Ramos (cell line): ENCODE data around the gene PTPRQ.

Experiments
- in situ Hi-C: fragments of 300-500 bp; cut with MboI; formaldehyde crosslinking; loops from one replicate; pipeline ENCODE4 v1.14.3; 2022; ENCODE audit warnings: low sequenced_read_pairs; ENCODE audit not compliant: unreplicated experiment

Gene PTPRQ

GRCh38 chr12:80539029-80539428, 95.0 kb downstream of the PTPRQ start:
- in situ Hi-C loops, result no loop called here

GRCh38 chr12:80549298-80549697, 105.3 kb downstream of the PTPRQ start:
- in situ Hi-C loops, result no loop called here

- in situ Hi-C loops, result no loop called here
These were observed 107.9 kb downstream of the PTPRQ start for GRCh38 chr12:80551897-80552296.

- in situ Hi-C loops, result no loop called here
These were observed 109.3 kb downstream of the PTPRQ start for GRCh38 chr12:80553316-80553715.

GRCh38 chr12:80556566-80556965, 112.5 kb downstream of the PTPRQ start:
- in situ Hi-C loops, result no loop called here

GRCh38 chr12:80559766-80560165, 115.7 kb downstream of the PTPRQ start:
- in situ Hi-C loops, result no loop called here

GRCh38 chr12:80565271-80565670, 121.2 kb downstream of the PTPRQ start:
- in situ Hi-C loops, result no loop called here

- in situ Hi-C loops, result no loop called here
These were observed 123.4 kb downstream of the PTPRQ start for GRCh38 chr12:80567401-80567800.

- in situ Hi-C loops, result no loop called here
These were observed 132.8 kb downstream of the PTPRQ start for GRCh38 chr12:80576641-80577418.

- in situ Hi-C loops, result no loop called here
These were observed 136.2 kb downstream of the PTPRQ start for GRCh38 chr12:80580254-80580653.

- in situ Hi-C loops, result no loop called here
These were observed 137.7 kb downstream of the PTPRQ start for GRCh38 chr12:80581783-80582182.

- in situ Hi-C loops, result no loop called here
These were observed 138.4 kb downstream of the PTPRQ start for GRCh38 chr12:80582431-80582830.

GRCh38 chr12:80589077-80589476, 145.0 kb downstream of the PTPRQ start:
- in situ Hi-C loops, result no loop called here

GRCh38 chr12:80590085-80590484, 146.1 kb downstream of the PTPRQ start:
- in situ Hi-C loops, result no loop called here

- in situ Hi-C loops, result no loop called here
These were observed 149.7 kb downstream of the PTPRQ start for GRCh38 chr12:80593766-80594165.

GRCh38 chr12:80596509-80596908, 152.5 kb downstream of the PTPRQ start:
- in situ Hi-C loops, result no loop called here

GRCh38 chr12:80598004-80598606, 154.1 kb downstream of the PTPRQ start:
- in situ Hi-C loops, result no loop called here

GRCh38 chr12:80602455-80602854, 158.4 kb downstream of the PTPRQ start:
- in situ Hi-C loops, result no loop called here

- in situ Hi-C loops, result no loop called here
These were observed 163.5 kb downstream of the PTPRQ start for GRCh38 chr12:80607361-80608135.

- in situ Hi-C loops, result no loop called here
These were observed 173.7 kb downstream of the PTPRQ start for GRCh38 chr12:80617733-80618132.

GRCh38 chr12:80620281-80620680, 176.2 kb downstream of the PTPRQ start:
- in situ Hi-C loops, result no loop called here
